ENCODE measurements around the gene PARD3B.

The PARD3B gene

GRCh38 chr2:205361970-205362369, 816.7 kb downstream of the PARD3B start:
- DNase-seq (ENCODE audit: extremely low read depth in 1 of 2, low read depth in 1 of 2), result no peak

- DNase-seq (ENCODE audit: extremely low read depth in 1 of 2, low read depth in 1 of 2), result no peak
These were observed 819.0 kb downstream of the PARD3B start for GRCh38 chr2:205364261-205364660.

GRCh38 chr2:205366336-205367060, 821.2 kb downstream of the PARD3B start:
- no peak for DNase-seq (ENCODE audit: extremely low read depth in 1 of 2, low read depth in 1 of 2)

GRCh38 chr2:205367331-205367935, 822.2 kb downstream of the PARD3B start:
- no peak for DNase-seq (ENCODE audit: extremely low read depth in 1 of 2, low read depth in 1 of 2)

GRCh38 chr2:205369813-205370212, 824.5 kb downstream of the PARD3B start:
- DNase-seq (ENCODE audit: extremely low read depth in 1 of 2, low read depth in 1 of 2), result no peak

GRCh38 chr2:205370726-205371125, 825.5 kb downstream of the PARD3B start:
- DNase-seq (ENCODE audit: extremely low read depth in 1 of 2, low read depth in 1 of 2), result no peak

- no peak for DNase-seq (ENCODE audit: extremely low read depth in 1 of 2, low read depth in 1 of 2)
These were observed 826.9 kb downstream of the PARD3B start for GRCh38 chr2:205372141-205372540.

GRCh38 chr2:205375461-205376448, 830.5 kb downstream of the PARD3B start:
- no peak for DNase-seq (ENCODE audit: extremely low read depth in 1 of 2, low read depth in 1 of 2)

- DNase-seq (ENCODE audit: extremely low read depth in 1 of 2, low read depth in 1 of 2), result no peak
These were observed 832.0 kb downstream of the PARD3B start for GRCh38 chr2:205377324-205377723.

GRCh38 chr2:205383601-205384000, 838.3 kb downstream of the PARD3B start:
- no peak for DNase-seq (ENCODE audit: extremely low read depth in 1 of 2, low read depth in 1 of 2)

GRCh38 chr2:205386109-205386508, 840.8 kb downstream of the PARD3B start:
- DNase-seq (ENCODE audit: extremely low read depth in 1 of 2, low read depth in 1 of 2), result no peak

- no peak for DNase-seq (ENCODE audit: extremely low read depth in 1 of 2, low read depth in 1 of 2)
These were observed 842.2 kb downstream of the PARD3B start for GRCh38 chr2:205387350-205388055.

GRCh38 chr2:205390866-205391265, 845.6 kb downstream of the PARD3B start:
- DNase-seq (ENCODE audit: extremely low read depth in 1 of 2, low read depth in 1 of 2), result no peak

- no peak for DNase-seq (ENCODE audit: extremely low read depth in 1 of 2, low read depth in 1 of 2)
These were observed 856.2 kb downstream of the PARD3B start for GRCh38 chr2:205401511-205401910.

GRCh38 chr2:205402011-205402410, 856.7 kb downstream of the PARD3B start:
- no peak for DNase-seq (ENCODE audit: extremely low read depth in 1 of 2, low read depth in 1 of 2)

GRCh38 chr2:205403244-205403825, 858.1 kb downstream of the PARD3B start:
- no peak for DNase-seq (ENCODE audit: extremely low read depth in 1 of 2, low read depth in 1 of 2)

- no peak for DNase-seq (ENCODE audit: extremely low read depth in 1 of 2, low read depth in 1 of 2)
These were observed 859.9 kb downstream of the PARD3B start for GRCh38 chr2:205405194-205405593.

GRCh38 chr2:205405752-205406151, 860.5 kb downstream of the PARD3B start:
- DNase-seq (ENCODE audit: extremely low read depth in 1 of 2, low read depth in 1 of 2), result no peak

GRCh38 chr2:205407984-205408383, 862.7 kb downstream of the PARD3B start:
- DNase-seq (ENCODE audit: extremely low read depth in 1 of 2, low read depth in 1 of 2), result no peak

GRCh38 chr2:205408696-205409095, 863.4 kb downstream of the PARD3B start:
- no peak for DNase-seq (ENCODE audit: extremely low read depth in 1 of 2, low read depth in 1 of 2)
